Measurements from ENCODE around the gene TLX2. TPM values are rescaled to one million over a fixed set of nuclear protein-coding genes. Genes with fewer than 3 reads are reported as not detected.

The TLX2 gene
- total and polyA plus RNA-seq, 4 donors: not detected

- Histone ChIP-seq H3K9me3 (ENCODE audit: control insufficient read depth in 4 of 4, low read length in 3 of 4) (no peaks in the 10 kb centered on the region), H3K36me3 (ENCODE audit: control insufficient read depth in 4 of 4, insufficient read depth in 3 of 4, low read depth in 1 of 4, low read length in 3 of 4) (no peaks in the 10 kb centered on the region), H3K4me1 (ENCODE audit: control insufficient read depth in 4 of 4, insufficient read depth in 4 of 4, low read length in 3 of 4) (peaks cover 9 to 19% (median 13%) of the 10 kb centered on the region in 4 donors), H3K27ac (ENCODE audit: low read depth in 1 of 2, low read length in 2 of 2) (no peak overlapping the region), H3K4me3 (ENCODE audit: low read depth in 1 of 3, low read length in 3 of 3) (peak overlapping the region in 2 of 3 donors; percentile 19 to 26), H3K27me3 (ENCODE audit: control insufficient read depth in 4 of 4, insufficient read depth in 4 of 4, low read length in 3 of 4) (peaks cover 11 to 30% (median 13%) of the 10 kb centered on the region in 4 donors), H3K9ac (ENCODE audit: low read depth in 1 of 2, low read length in 2 of 2) (no peak overlapping the region)
- DNase-seq (ENCODE audit: low spot score): no peak
- no peak for TF ChIP-seq REST (IDR thresholded peaks at IDR 0.05)
- no peak for TF ChIP-seq SP1 (IDR thresholded peaks at IDR 0.05)
- TF ChIP-seq, protein P1, sequence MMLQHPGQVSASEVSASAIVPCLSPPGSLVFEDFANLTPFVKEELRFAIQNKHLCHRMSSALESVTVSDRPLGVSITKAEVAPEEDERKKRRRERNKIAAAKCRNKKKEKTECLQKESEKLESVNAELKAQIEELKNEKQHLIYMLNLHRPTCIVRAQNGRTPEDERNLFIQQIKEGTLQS (IDR thresholded peaks at IDR 0.05): no peak
- TF ChIP-seq, protein P2, sequence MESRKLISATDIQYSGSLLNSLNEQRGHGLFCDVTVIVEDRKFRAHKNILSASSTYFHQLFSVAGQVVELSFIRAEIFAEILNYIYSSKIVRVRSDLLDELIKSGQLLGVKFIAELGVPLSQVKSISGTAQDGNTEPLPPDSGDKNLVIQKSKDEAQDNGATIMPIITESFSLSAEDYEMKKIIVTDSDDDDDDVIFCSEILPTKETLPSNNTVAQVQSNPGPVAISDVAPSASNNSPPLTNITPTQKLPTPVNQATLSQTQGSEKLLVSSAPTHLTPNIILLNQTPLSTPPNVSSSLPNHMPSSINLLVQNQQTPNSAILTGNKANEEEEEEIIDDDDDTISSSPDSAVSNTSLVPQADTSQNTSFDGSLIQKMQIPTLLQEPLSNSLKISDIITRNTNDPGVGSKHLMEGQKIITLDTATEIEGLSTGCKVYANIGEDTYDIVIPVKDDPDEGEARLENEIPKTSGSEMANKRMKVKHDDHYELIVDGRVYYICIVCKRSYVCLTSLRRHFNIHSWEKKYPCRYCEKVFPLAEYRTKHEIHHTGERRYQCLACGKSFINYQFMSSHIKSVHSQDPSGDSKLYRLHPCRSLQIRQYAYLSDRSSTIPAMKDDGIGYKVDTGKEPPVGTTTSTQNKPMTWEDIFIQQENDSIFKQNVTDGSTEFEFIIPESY (IDR thresholded peaks at IDR 0.05): no peak
- no peak for TF ChIP-seq RXRA (IDR thresholded peaks at IDR 0.05)
- 8% methylated on average over 60 of the region's 60 CpGs for WGBS
These were observed 1.2 kb downstream of the TLX2 start for GRCh38 chr2:74515271-74515980.

DNA sequence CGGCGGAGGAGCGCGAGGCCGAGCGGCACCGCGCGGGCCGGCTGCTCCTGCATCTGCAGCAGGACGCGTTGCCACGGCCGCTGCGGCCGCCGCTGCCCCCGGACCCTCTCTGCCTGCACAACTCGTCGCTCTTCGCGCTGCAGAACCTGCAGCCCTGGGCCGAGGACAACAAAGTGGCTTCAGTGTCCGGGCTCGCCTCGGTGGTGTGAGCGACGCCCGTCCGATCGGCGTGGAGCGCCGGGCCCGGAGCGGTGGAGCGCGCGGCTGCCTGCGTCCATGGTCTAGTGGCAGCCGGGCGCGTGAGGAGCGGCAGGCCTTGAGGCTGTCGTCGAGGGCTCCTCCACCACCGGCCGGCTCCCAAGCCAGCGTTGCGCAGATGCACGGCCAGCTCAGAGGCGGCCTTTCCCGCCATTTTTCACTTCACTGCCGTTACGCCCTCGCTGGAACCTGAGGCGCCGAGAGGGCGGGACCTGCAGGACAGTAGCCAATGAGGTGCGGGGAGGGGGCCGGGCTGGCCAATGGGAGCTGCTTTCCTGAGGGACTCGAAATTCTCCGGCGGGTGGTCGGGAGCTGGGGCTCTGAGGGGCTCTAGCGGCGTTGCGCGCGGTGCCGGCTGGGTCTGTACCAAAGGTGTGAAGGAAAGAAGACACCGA lies 1.9 kb downstream of the TLX2 start:
- Histone ChIP-seq H3K9ac (ENCODE audit: low read depth in 1 of 2, low read length in 2 of 2) (no peak overlapping the region), H3K36me3 (ENCODE audit: control insufficient read depth in 4 of 4, insufficient read depth in 3 of 4, low read depth in 1 of 4, low read length in 3 of 4) (no peaks in the 10 kb centered on the region), H3K27ac (ENCODE audit: low read depth in 1 of 2, low read length in 2 of 2) (no peak overlapping the region), H3K4me1 (ENCODE audit: control insufficient read depth in 4 of 4, insufficient read depth in 4 of 4, low read length in 3 of 4) (peaks cover 9 to 19% (median 13%) of the 10 kb centered on the region in 4 donors), H3K4me3 (ENCODE audit: low read depth in 1 of 3, low read length in 3 of 3) (peak overlapping the region in 2 of 3 donors; percentile 19 to 26), H3K27me3 (ENCODE audit: control insufficient read depth in 4 of 4, insufficient read depth in 4 of 4, low read length in 3 of 4) (peaks cover 11 to 30% (median 13%) of the 10 kb centered on the region in 4 donors), H3K9me3 (ENCODE audit: control insufficient read depth in 4 of 4, low read length in 3 of 4) (no peaks in the 10 kb centered on the region)
- peak; percentile 85 for DNase-seq (ENCODE audit: low spot score)
- 11% methylated on average over 72 of the region's 72 CpGs for WGBS
- TF ChIP-seq JUND (IDR thresholded peaks at IDR 0.05) (no peak), REST (IDR thresholded peaks at IDR 0.05) (no peak), HNF4G (IDR thresholded peaks at IDR 0.05) (no peak), NR2F2 (IDR thresholded peaks at IDR 0.05) (no peak)

All from liver (tissue), 9 donors.